HepG2 (cell line): ENCODE results near the gene AZU1. TPM values are rescaled to one million over a fixed set of nuclear protein-coding genes. Genes with fewer than 3 reads are reported as not detected.

Experiments
- ATAC-seq: fragments of 200-7000 bp; cut with Tn5 transposase; 3 replicates; pipeline ENCODE4 v1.9.1; 2020; ENCODE audit warnings: mild to moderate bottlenecking, moderate library complexity
- BruUV-seq: library from RNA; stranded (reverse); fragments of 400-500 nt; replicated peaks from 2 replicates; lab custom pipeline; 2021; lab: Mats Ljungman, UMichigan
- CTCF ChIA-PET: fragments of 300-600 bp; formaldehyde crosslinking; extraction: SDS; loops from one replicate; lab custom pipeline; 2021; ENCODE audit warnings: low total read pairs, inconsistent platforms, low intra/inter-chr PET ratio; lab: Yijun Ruan, JAX
- POLR2A ChIA-PET: fragments of 350-600 bp; sonication (Branson Sonifier 250); formaldehyde crosslinking; loops from one replicate; lab custom pipeline; 2020; ENCODE audit warnings: antibody characterized with exemption, inconsistent platforms; lab: Yijun Ruan, JAX
- DNase-seq: peaks from one replicate; pipeline ENCODE4 v3.0.0-alpha.2; 2015; ENCODE audit warnings: low spot score
- FAIRE-seq: peaks from 3 replicates; lab custom pipeline; 2011; peaks lifted over from hg19 to GRCh38; lab: Jason Lieb, UNC
- H2AFZ ChIP-seq: one replicate; pipeline ENCODE4 v1.6.1; 2011; ENCODE audit warnings: low read length, inconsistent platforms
- H3K27ac ChIP-seq: fragments of 300-600 bp; 3 replicates; pipeline ENCODE4 v1.8.0; 2011; ENCODE audit warnings: mixed run types, mild to moderate bottlenecking, mixed read lengths, low read length, inconsistent platforms; ENCODE audit not compliant: insufficient read depth; ENCODE audit errors: extremely low read length
- H3K27me3 ChIP-seq, 2 experiments: fragments of 200-600 bp in 1 of 2; 2 replicates in 1 of 2; 3 replicates in 1 of 2; pipeline versions ENCODE4 v1.6.0 to v1.8.0; 2011; ENCODE audit warnings: low read length in 2 of 2, mild to moderate bottlenecking in 2 of 2, moderate library complexity in 2 of 2, inconsistent platforms in 1 of 2; ENCODE audit not compliant: insufficient read depth in 2 of 2, control insufficient read depth in 1 of 2
- H3K36me3 ChIP-seq, 2 experiments: fragments of 200-600 bp in 1 of 2; replicated peaks in 1 of 2; 2 replicates in 1 of 2; 3 replicates in 1 of 2; pipeline versions ENCODE4 v1.5.1 to v1.8.0; 2011; ENCODE audit warnings: low read length in 2 of 2, inconsistent platforms in 1 of 2; ENCODE audit not compliant: insufficient read depth in 2 of 2, control insufficient read depth in 1 of 2
- H3K4me1 ChIP-seq: 2 replicates; pipeline ENCODE4 v1.5.1; 2012; ENCODE audit warnings: low read length, inconsistent platforms; ENCODE audit not compliant: insufficient read depth
- H3K4me2 ChIP-seq: 2 replicates; pipeline ENCODE4 v1.6.0; 2011; ENCODE audit warnings: low read depth, low read length, inconsistent platforms
- H3K4me3 ChIP-seq, 3 experiments: fragments of 200-600 bp in 1 of 3; sonication (generic), shearing (Covaris generic) in 1 of 3; replicated peaks in 1 of 3; 2 replicates each; pipeline ENCODE4 v1.5.1; 2011 to 2016; ENCODE audit warnings: low read length in 3 of 3, inconsistent platforms in 2 of 3, low read depth in 2 of 3, mild to moderate bottlenecking in 2 of 3, control low read depth in 1 of 3, mixed read lengths in 1 of 3; ENCODE audit not compliant: insufficient read depth in 1 of 3
- H3K79me2 ChIP-seq: one replicate; pipeline ENCODE4 v1.6.1; 2011; ENCODE audit warnings: low read length, inconsistent platforms; ENCODE audit not compliant: insufficient read depth
- H3K9ac ChIP-seq: 2 replicates; pipeline ENCODE4 v1.6.0; 2011; ENCODE audit warnings: mild to moderate bottlenecking, low read depth, low read length, inconsistent platforms; ENCODE audit not compliant: insufficient read depth
- H3K9me3 ChIP-seq: 2 replicates; pipeline ENCODE4 v1.5.1; 2012; ENCODE audit warnings: mild to moderate bottlenecking, low read length
- H4K20me1 ChIP-seq: 2 replicates; pipeline ENCODE4 v1.6.0; 2011; ENCODE audit warnings: inconsistent platforms, mild to moderate bottlenecking, low read length, moderate library complexity; ENCODE audit not compliant: insufficient read depth
- ATF4 ChIP-seq, 2 experiments: fragments of 450-650 bp in 1 of 2; sonication (generic) in 1 of 2; formaldehyde crosslinking; IDR thresholded peaks; 2 replicates each; pipeline versions ENCODE4 v1.5.0 to v1.8.0; 2020 to 2022; ENCODE audit warnings: mild to moderate bottlenecking in 1 of 2, missing genetic modification reagents in 1 of 2
- HNRNPL ChIP-seq: fragments of 200-400 bp; formaldehyde crosslinking; IDR thresholded peaks from 2 replicates; pipeline ENCODE4 v1.6.1; 2017; ENCODE audit warnings: mild to moderate bottlenecking, low read depth, low read length
- POLR2AphosphoS2 ChIP-seq: IDR thresholded peaks from 2 replicates; pipeline ENCODE4 v1.6.1; 2011; ENCODE audit warnings: low read depth, low read length, improper control_type of control experiment
- PTBP1 ChIP-seq: fragments of 200-400 bp; formaldehyde crosslinking; IDR thresholded peaks from 2 replicates; pipeline ENCODE4 v1.6.1; 2018; ENCODE audit warnings: low read length, low read depth; ENCODE audit not compliant: poor library complexity, severe bottlenecking
- SOX13 ChIP-seq, 3 experiments: fragments of 450-650 bp in 1 of 3; sonication (generic) in 1 of 3; formaldehyde crosslinking in 1 of 3; IDR thresholded peaks in 2 of 3; conservative IDR thresholded peaks in 1 of 3; 2 replicates each; pipeline versions ENCODE4 v1.5.0 to v1.6.1; 2016 to 2020; ENCODE audit warnings: antibody characterized with exemption in 1 of 3, mild to moderate bottlenecking in 1 of 3, missing compliant biosample characterization in 1 of 3, missing genetic modification reagents in 1 of 3, moderate library complexity in 1 of 3
- ZNF660 ChIP-seq: sonication (generic); formaldehyde crosslinking; IDR thresholded peaks from 2 replicates; pipeline ENCODE4 v1.5.1; 2020; ENCODE audit warnings: mild to moderate bottlenecking, low read depth, missing genetic modification reagents, borderline replicate concordance
- WGBS: methylation state at CpG from one replicate; pipeline ENCODE4 v1.1.6; 2017; ENCODE audit warnings: low lambda C conversion rate; 5-methylcytosine and 5-hydroxymethylcytosine counted together
- in situ Hi-C: cut with HindIII; loops from 2 replicates; pipeline ENCODE4 v1.10.0; 2017; ENCODE audit warnings: low pct_unique_long_range_greater_than_20kb; ENCODE audit not compliant: extremely low pct_ligation_motif_present
- intact Hi-C: fragments of 100-400 bp; cut with micrococcal nuclease; formaldehyde crosslinking; loops from one replicate; pipeline ENCODE4 v1.10.0; 2022; ENCODE audit not compliant: unreplicated experiment
- polyA plus RNA-seq, 8 experiments: library from polyadenylated mRNA; depleted of rRNA in 3 of 8; stranded (reverse) in 7 of 8; unstranded in 1 of 8; fragments of >200 nt; fragmentation: Illumina TruSeq in 4 of 8; extraction: Trizol in 4 of 8; gene quantifications; 2 replicates each; pipeline versions ENCODE4 v1.2.1 to v1.2.3, GENCODE V29; 2011 to 2016; ENCODE audit warnings: low read depth in 4 of 8, missing spikeins in 1 of 8, mixed read lengths in 1 of 8; ENCODE audit not compliant: insufficient read depth in 1 of 8
- total RNA-seq, 5 experiments: library from RNA; depleted of rRNA; stranded (reverse); fragments of >200 nt; fragmentation: Illumina TruSeq; extraction: Trizol; gene quantifications; 2 replicates each; pipeline ENCODE4 v1.2.3, GENCODE V29; 2016; ENCODE audit warnings: low read depth in 1 of 5

The AZU1 gene
- total and polyA plus RNA-seq, 2 of the 13 experiments (the other 11 are each of a cell fraction or from before 2014, with no cell fraction given): not detected

GRCh38 chr19:814152-815078, 13.2 kb upstream of the AZU1 start (continued):
- TF ChIP-seq PTBP1 (peak; percentile 46), ATF4 (CRISPR knock-in tag; IDR thresholded peaks at IDR 0.05) (no peak)

- Histone ChIP-seq H3K36me3 (peaks cover 7 to 18% of the 10 kb centered on the region in 2 experiments; a peak in 4 of 5 replicates), H3K27ac (no peak overlapping the region), H3K4me1 (no peaks in the 10 kb centered on the region), H3K9me3 (no peaks in the 10 kb centered on the region), H3K27me3 (no peaks in the 10 kb centered on the region), H3K4me3 (no peak overlapping the region), H2AFZ (no peak overlapping the region), H3K79me2 (no peaks in the 10 kb centered on the region), H3K9ac (no peak overlapping the region), H3K4me2 (no peak overlapping the region), H4K20me1 (peaks cover 18% of the 10 kb centered on the region; the same call in 1 of the 2 replicates)
- WGBS: 97% methylated on average over 18 of the region's 47 CpGs
- TF ChIP-seq HNRNPL (peak; percentile 92), POLR2AphosphoS2 (0 out of 2 replicates have a peak, but pooled peaks have one; percentile 25), ZNF660 (CRISPR knock-in tag) (no peak), SOX13 (IDR thresholded peaks at IDR 0.05) (no peak), SOX13 (CRISPR knock-in tag; conservative IDR thresholded peaks at IDR 0.05 in 1 of 2, IDR thresholded peaks at IDR 0.05 in 1 of 2) (peak in 1 of 2 experiments; percentile 84; a peak in 1 of 4 replicates)
- no TSS peak for BruUV-seq
- no peak for FAIRE-seq
- in situ Hi-C loops: no loop called here
- ChIA-PET POLR2A (interaction anchor here (1.1 kb wide), 1 partner anchor 18 kb away, joined by 3 read pairs; no protein-coding TSS in a partner anchor), CTCF (no interaction called here)
- ATAC-seq: peak; percentile 20
- intact Hi-C loops: no loop called here
- no peak for DNase-seq
Observed at GRCh38 chr19:815079-815774, 12.4 kb upstream of the AZU1 start.
